Smooth muscle cell (in vitro differentiated cells): ENCODE results near the gene ARHGEF28. TPM values are rescaled to one million over a fixed set of nuclear protein-coding genes. Genes with fewer than 3 reads are reported as not detected.

Source experiments
- DNase-seq: peaks from one replicate; lab custom pipeline; 2025; ENCODE audit not compliant: unreplicated experiment; lab: John Stamatoyannopoulos, UW
- H2AFZ ChIP-seq: fragments of 200-600 bp; sonication (generic); 2 replicates; pipeline ENCODE4 v1.6.0; 2016; ENCODE audit warnings: antibody characterized with exemption, low read depth, mild to moderate bottlenecking
- H3F3A ChIP-seq: fragments of 200-600 bp; sonication (generic); 2 replicates; pipeline ENCODE4 v1.6.0; 2017; ENCODE audit warnings: antibody characterized with exemption, low read depth
- H3K27ac ChIP-seq: fragments of 200-600 bp; sonication (generic); 2 replicates; pipeline ENCODE4 v1.5.1; 2016; ENCODE audit warnings: low read depth, mild to moderate bottlenecking
- H3K27me3 ChIP-seq: fragments of 200-600 bp; sonication (generic); 2 replicates; pipeline ENCODE4 v1.6.1; 2016; ENCODE audit warnings: low read depth, mild to moderate bottlenecking
- H3K36me3 ChIP-seq: fragments of 200-600 bp; sonication (generic); 2 replicates; pipeline ENCODE4 v1.5.1; 2016; ENCODE audit warnings: low read depth
- H3K4me1 ChIP-seq: fragments of 200-600 bp; sonication (generic); 2 replicates; pipeline ENCODE4 v1.5.1; 2016; ENCODE audit warnings: low read depth
- H3K4me2 ChIP-seq: fragments of 200-600 bp; sonication (generic); 2 replicates; pipeline ENCODE4 v1.6.0; 2016; ENCODE audit warnings: mild to moderate bottlenecking
- H3K4me3 ChIP-seq: fragments of 200-600 bp; sonication (generic); 2 replicates; pipeline ENCODE4 v1.5.1; 2016; ENCODE audit warnings: mild to moderate bottlenecking
- H3K79me2 ChIP-seq: fragments of 200-600 bp; sonication (generic); 2 replicates; pipeline ENCODE4 v1.6.0; 2016; ENCODE audit warnings: low read depth, mild to moderate bottlenecking
- H3K9ac ChIP-seq: fragments of 200-600 bp; sonication (generic); 2 replicates; pipeline ENCODE4 v1.6.0; 2016; ENCODE audit warnings: low read depth
- H3K9me3 ChIP-seq: fragments of 200-600 bp; sonication (generic); replicated peaks from 2 replicates; pipeline ENCODE4 v1.5.1; 2016; ENCODE audit warnings: low read depth
- H4K20me1 ChIP-seq: fragments of 200-600 bp; sonication (generic); 2 replicates; pipeline ENCODE4 v1.6.0; 2016; ENCODE audit warnings: low read depth
- WGBS: methylation state at CpG from one replicate; pipeline ENCODE4 v1.1.7; 2016; ENCODE audit warnings: low lambda C conversion rate; 5-methylcytosine and 5-hydroxymethylcytosine counted together
- polyA plus RNA-seq: library from polyadenylated mRNA; unstranded; fragments of >200 nt; fragmentation: Nextera tagmentation; extraction: Ambion mirVana; gene quantifications from 2 replicates; pipeline ENCODE4 v1.2.1, GENCODE V29; 2016
- total RNA-seq: library from RNA; depleted of rRNA; stranded (reverse); fragments of >200 nt; gene quantifications from 2 replicates; pipeline ENCODE4 v1.2.3, GENCODE V29; 2014
- TF ChIP-seq, protein P1 (sequence below): fragments of 200-600 bp; sonication (generic); IDR thresholded peaks from 2 replicates; pipeline ENCODE4 v1.5.1; 2017; ENCODE audit warnings: borderline replicate concordance, mild to moderate bottlenecking, antibody characterized with exemption; ENCODE audit not compliant: insufficient read depth, poor library complexity, severe bottlenecking

ARHGEF28 gene
- total and polyA plus RNA-seq, 2 experiments from 2014 or later = 0.19 to 0.90 TPM

DNA sequence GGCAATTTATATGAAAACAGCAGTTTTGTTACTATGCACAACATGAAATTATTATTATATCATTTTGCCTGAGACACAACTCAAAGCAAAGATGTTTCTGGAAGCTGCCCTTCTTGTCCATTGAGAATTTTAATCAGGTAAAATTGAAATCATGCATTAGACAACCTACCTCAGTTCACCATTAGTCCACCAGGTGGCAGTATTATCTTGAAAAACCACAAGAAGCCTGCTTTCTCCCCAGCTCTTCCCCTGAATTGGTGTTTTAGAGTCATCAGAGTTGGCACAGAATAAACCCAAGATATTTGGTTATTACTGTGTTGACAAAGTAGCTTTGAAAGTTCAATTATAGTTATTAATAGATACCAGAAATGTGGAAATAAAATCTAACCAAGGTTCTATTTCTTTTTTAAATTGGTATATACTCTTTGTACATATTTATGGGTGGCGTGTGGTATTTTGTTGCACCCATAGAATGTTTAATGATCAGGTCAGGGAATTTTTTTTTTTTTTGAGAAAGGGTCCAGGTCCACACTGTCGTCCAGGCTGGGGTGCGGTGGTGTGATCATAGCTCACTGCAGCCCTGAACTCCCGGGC, 34.8 kb upstream of the ARHGEF28 start:
- Histone ChIP-seq H2AFZ (no peak overlapping the region), H3K36me3 (no peaks in the 10 kb centered on the region), H3K4me3 (no peak overlapping the region), H3K4me2 (peak overlapping the region; percentile 17), H3K27me3 (no peaks in the 10 kb centered on the region), H3K9me3 (no peaks in the 10 kb centered on the region), H4K20me1 (no peaks in the 10 kb centered on the region), H3K9ac (no peak overlapping the region), H3F3A (no peaks in the 10 kb centered on the region), H3K79me2 (no peaks in the 10 kb centered on the region), H3K4me1 (no peaks in the 10 kb centered on the region), H3K27ac (peak overlapping the region; percentile 25)
- WGBS = 63% methylated on average over 4 of the region's 4 CpGs
- DNase-seq = no peak
- TF ChIP-seq, protein P1, sequence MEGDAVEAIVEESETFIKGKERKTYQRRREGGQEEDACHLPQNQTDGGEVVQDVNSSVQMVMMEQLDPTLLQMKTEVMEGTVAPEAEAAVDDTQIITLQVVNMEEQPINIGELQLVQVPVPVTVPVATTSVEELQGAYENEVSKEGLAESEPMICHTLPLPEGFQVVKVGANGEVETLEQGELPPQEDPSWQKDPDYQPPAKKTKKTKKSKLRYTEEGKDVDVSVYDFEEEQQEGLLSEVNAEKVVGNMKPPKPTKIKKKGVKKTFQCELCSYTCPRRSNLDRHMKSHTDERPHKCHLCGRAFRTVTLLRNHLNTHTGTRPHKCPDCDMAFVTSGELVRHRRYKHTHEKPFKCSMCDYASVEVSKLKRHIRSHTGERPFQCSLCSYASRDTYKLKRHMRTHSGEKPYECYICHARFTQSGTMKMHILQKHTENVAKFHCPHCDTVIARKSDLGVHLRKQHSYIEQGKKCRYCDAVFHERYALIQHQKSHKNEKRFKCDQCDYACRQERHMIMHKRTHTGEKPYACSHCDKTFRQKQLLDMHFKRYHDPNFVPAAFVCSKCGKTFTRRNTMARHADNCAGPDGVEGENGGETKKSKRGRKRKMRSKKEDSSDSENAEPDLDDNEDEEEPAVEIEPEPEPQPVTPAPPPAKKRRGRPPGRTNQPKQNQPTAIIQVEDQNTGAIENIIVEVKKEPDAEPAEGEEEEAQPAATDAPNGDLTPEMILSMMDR = peak; percentile 89

GRCh38 chr5:73591698-73592501, 34.1 kb upstream of the ARHGEF28 start:
- H3K9ac ChIP-seq = no peak overlapping the region
- no peaks in the 10 kb centered on the region for H4K20me1 ChIP-seq
- TF ChIP-seq, protein P1 = no peak
- no peaks in the 10 kb centered on the region for H3F3A ChIP-seq
- no peaks in the 10 kb centered on the region for H3K36me3 ChIP-seq
- no peaks in the 10 kb centered on the region for H3K79me2 ChIP-seq
- H3K4me1 ChIP-seq = no peaks in the 10 kb centered on the region
- H3K27ac ChIP-seq = peak overlapping the region; percentile 25
- H3K4me2 ChIP-seq = peak overlapping the region; percentile 17
- H3K4me3 ChIP-seq = no peak overlapping the region
- H2AFZ ChIP-seq = no peak overlapping the region
- WGBS = 12% methylated on average over 4 of the region's 4 CpGs
- DNase-seq = no peak
- H3K9me3 ChIP-seq = no peaks in the 10 kb centered on the region
- no peaks in the 10 kb centered on the region for H3K27me3 ChIP-seq

GRCh38 chr5:73592551-73592950, 33.4 kb upstream of the ARHGEF28 start:
- no peak for DNase-seq
- Histone ChIP-seq H2AFZ (no peak overlapping the region), H3K9me3 (no peaks in the 10 kb centered on the region), H3K27ac (no peak overlapping the region), H3K4me1 (no peaks in the 10 kb centered on the region), H3F3A (no peaks in the 10 kb centered on the region), H4K20me1 (no peaks in the 10 kb centered on the region), H3K79me2 (no peaks in the 10 kb centered on the region), H3K36me3 (no peaks in the 10 kb centered on the region), H3K4me3 (no peak overlapping the region), H3K4me2 (no peak overlapping the region), H3K9ac (no peak overlapping the region), H3K27me3 (no peaks in the 10 kb centered on the region)
- TF ChIP-seq, protein P1 = no peak
- 88% methylated on average over 1 of the region's 1 CpG for WGBS
